H1 (cell line): ENCODE results near the gene FJX1. TPM values are rescaled to one million over a fixed set of nuclear protein-coding genes. Genes with fewer than 3 reads are reported as not detected.

Experiments used
- CTCF ChIA-PET: fragments of 300-600 bp; sonication (Branson Sonifier 250); formaldehyde crosslinking; loops from one replicate; lab custom pipeline; 2021; ENCODE audit not compliant: partially characterized antibody; lab: Charles Lee
- POLR2A ChIA-PET: fragments of 300-600 bp; sonication (Branson Sonifier 250); formaldehyde crosslinking; loops from one replicate; lab custom pipeline; 2021; ENCODE audit warnings: inconsistent platforms; ENCODE audit not compliant: partially characterized antibody; lab: Charles Lee
- DNase-seq, 2 experiments: peaks; one replicate each; pipeline versions ENCODE4 v3.0.0 to v3.0.0-alpha.2; 2010 to 2022; ENCODE audit warnings: low spot score in 2 of 2, low read depth in 1 of 2, mixed read lengths in 1 of 2
- FAIRE-seq: peaks from 2 replicates; lab custom pipeline; 2011; peaks lifted over from hg19 to GRCh38; lab: Jason Lieb, UNC
- H2AFZ ChIP-seq: 2 replicates; pipeline ENCODE4 v1.8.1; 2012; ENCODE audit warnings: low read length, inconsistent platforms
- H2AK5ac ChIP-seq: 2 replicates; pipeline ENCODE4 v1.6.1; 2013; ENCODE audit warnings: low read depth, low read length
- H2BK120ac ChIP-seq: replicated peaks from 2 replicates; pipeline ENCODE3; 2013; ENCODE audit warnings: low read depth, low read length, inconsistent platforms
- H2BK12ac ChIP-seq: 2 replicates; pipeline ENCODE4 v1.6.1; 2013; ENCODE audit warnings: low read depth, low read length
- H2BK15ac ChIP-seq: 2 replicates; pipeline ENCODE4 v1.6.1; 2013; ENCODE audit warnings: low read length
- H2BK20ac ChIP-seq: 2 replicates; pipeline ENCODE4 v1.6.1; 2013; ENCODE audit warnings: low read length
- H2BK5ac ChIP-seq: 2 replicates; pipeline ENCODE4 v1.6.1; 2013; ENCODE audit warnings: low read depth, low read length
- H3K14ac ChIP-seq: 2 replicates; pipeline ENCODE4 v1.6.1; 2013; ENCODE audit warnings: inconsistent platforms; ENCODE audit not compliant: insufficient read length
- H3K18ac ChIP-seq: 2 replicates; pipeline ENCODE4 v1.6.1; 2013; ENCODE audit warnings: low read length; ENCODE audit errors: extremely low read depth
- H3K23ac ChIP-seq: 2 replicates; pipeline ENCODE4 v1.6.1; 2013; ENCODE audit warnings: inconsistent platforms; ENCODE audit not compliant: insufficient read length
- H3K23me2 ChIP-seq: 2 replicates; pipeline ENCODE4 v1.6.1; 2013; ENCODE audit warnings: low read depth, low read length
- H3K27ac ChIP-seq: 2 replicates; pipeline ENCODE4 v1.6.1; 2011; ENCODE audit warnings: low read depth, low read length, inconsistent platforms
- H3K27me3 ChIP-seq, 4 experiments: replicated peaks in 1 of 4; 1 replicate in 1 of 4; 2 replicates in 3 of 4; pipeline versions ENCODE4 v1.6.1 to v1.8.1; 2011 to 2013; ENCODE audit warnings: low read length in 3 of 4, mild to moderate bottlenecking in 3 of 4, inconsistent platforms in 2 of 4, mixed read lengths in 2 of 4, moderate library complexity in 1 of 4; ENCODE audit not compliant: control insufficient read depth in 3 of 4, insufficient read depth in 3 of 4; ENCODE audit errors: extremely low read depth in 1 of 4
- H3K36me3 ChIP-seq, 4 experiments: 2 replicates each; pipeline versions ENCODE4 v1.6.1 to v1.8.1; 2011 to 2013; ENCODE audit warnings: mild to moderate bottlenecking in 4 of 4, low read length in 3 of 4, moderate library complexity in 2 of 4, control low read depth in 1 of 4, inconsistent platforms in 1 of 4; ENCODE audit not compliant: insufficient read depth in 4 of 4, control insufficient read depth in 2 of 4
- H3K4ac ChIP-seq: replicated peaks from 2 replicates; pipeline ENCODE3; 2013; ENCODE audit warnings: low read length, low read depth, mixed read lengths, inconsistent platforms; ENCODE audit not compliant: insufficient read length
- H3K4me1 ChIP-seq, 4 experiments: replicated peaks in 1 of 4; 1 replicate in 1 of 4; 2 replicates in 3 of 4; pipeline versions ENCODE4 v1.6.1 to v1.8.1; 2011 to 2013; ENCODE audit warnings: low read length in 3 of 4, inconsistent platforms in 2 of 4, mixed read lengths in 1 of 4; ENCODE audit not compliant: insufficient read depth in 4 of 4, control insufficient read depth in 3 of 4
- H3K4me2 ChIP-seq, 2 experiments: 2 replicates each; pipeline versions ENCODE4 v1.6.1 to v1.8.1; 2011 to 2013; ENCODE audit warnings: low read depth in 2 of 2, low read length in 2 of 2, control low read depth in 1 of 2, inconsistent platforms in 1 of 2, mild to moderate bottlenecking in 1 of 2; ENCODE audit not compliant: insufficient read depth in 1 of 2
- H3K4me3 ChIP-seq, 4 experiments: fragments of 200-600, 300-600 bp in 1 of 4; sonication (generic), shearing (Covaris generic), sonication (Bioruptor Twin) in 1 of 4; 2 replicates each; pipeline versions ENCODE4 v1.5.1 to v1.8.1; 2011 to 2016; ENCODE audit warnings: low read length in 4 of 4, low read depth in 3 of 4, control low read depth in 2 of 4, inconsistent platforms in 2 of 4, mild to moderate bottlenecking in 2 of 4, mixed read lengths in 1 of 4, moderate library complexity in 1 of 4; ENCODE audit not compliant: insufficient read depth in 2 of 4; ENCODE audit errors: extremely low read depth in 1 of 4
- H3K56ac ChIP-seq: replicated peaks from 2 replicates; pipeline ENCODE3; 2013; ENCODE audit warnings: low read depth, mild to moderate bottlenecking, mixed read lengths, low read length, inconsistent platforms; ENCODE audit not compliant: insufficient read length
- H3K79me1 ChIP-seq: 2 replicates; pipeline ENCODE4 v1.6.1; 2013; ENCODE audit warnings: low read depth, low read length, control low read depth
- H3K79me2 ChIP-seq, 2 experiments: 2 replicates each; pipeline versions ENCODE4 v1.6.1 to v1.8.1; 2012 to 2013; ENCODE audit warnings: low read length in 2 of 2, mild to moderate bottlenecking in 2 of 2, inconsistent platforms in 1 of 2; ENCODE audit not compliant: insufficient read depth in 2 of 2, control insufficient read depth in 1 of 2
- H3K9ac ChIP-seq, 4 experiments: replicated peaks in 1 of 4; 1 replicate in 1 of 4; 2 replicates in 3 of 4; pipeline versions ENCODE4 v1.6.1 to v1.8.1; 2011 to 2013; ENCODE audit warnings: low read depth in 3 of 4, low read length in 3 of 4, control low read depth in 2 of 4, mild to moderate bottlenecking in 2 of 4, moderate library complexity in 2 of 4, inconsistent platforms in 1 of 4; ENCODE audit errors: extremely low read depth in 1 of 4
- H3K9me3 ChIP-seq, 2 experiments: 2 replicates each; pipeline versions ENCODE4 v1.6.1 to v1.8.1; 2012 to 2013; ENCODE audit warnings: mild to moderate bottlenecking in 2 of 2, moderate library complexity in 2 of 2, control low read depth in 1 of 2, inconsistent platforms in 1 of 2, low read depth in 1 of 2, low read length in 1 of 2, mixed read lengths in 1 of 2; ENCODE audit not compliant: insufficient read depth in 2 of 2
- H4K20me1 ChIP-seq, 2 experiments: replicated peaks in 1 of 2; 2 replicates each; pipeline versions ENCODE3 to v1.8.1; 2011 to 2013; ENCODE audit warnings: inconsistent platforms in 2 of 2, low read length in 2 of 2, mild to moderate bottlenecking in 1 of 2; ENCODE audit not compliant: insufficient read depth in 2 of 2, control insufficient read depth in 1 of 2
- H4K5ac ChIP-seq: 2 replicates; pipeline ENCODE4 v1.6.1; 2013; ENCODE audit warnings: low read length, low read depth, mixed read lengths, inconsistent platforms; ENCODE audit not compliant: insufficient read length
- H4K8ac ChIP-seq: 2 replicates; pipeline ENCODE4 v1.8.0; 2013; ENCODE audit warnings: mild to moderate bottlenecking, moderate library complexity, low read length, inconsistent platforms; ENCODE audit not compliant: insufficient read depth; ENCODE audit errors: extremely low read depth
- H4K91ac ChIP-seq: replicated peaks from 2 replicates; pipeline ENCODE3; 2013; ENCODE audit warnings: low read length, mixed read lengths, inconsistent platforms; ENCODE audit not compliant: insufficient read length
- CREB1 ChIP-seq: IDR thresholded peaks from 2 replicates; pipeline ENCODE4 v1.6.1; 2012; ENCODE audit warnings: inconsistent platforms
- CTCF ChIP-seq, 3 experiments: IDR thresholded peaks; 1 replicate in 2 of 3; 2 replicates in 1 of 3; pipeline versions ENCODE4 v1.5.1 to v1.6.1; 2011; ENCODE audit warnings: low read length in 3 of 3, mild to moderate bottlenecking in 3 of 3, inconsistent platforms in 2 of 3, low read depth in 1 of 3, moderate library complexity in 1 of 3; ENCODE audit not compliant: insufficient read depth in 1 of 3; ENCODE audit errors: control extremely low read depth in 1 of 3
- EGR1 ChIP-seq: IDR thresholded peaks from 2 replicates; pipeline ENCODE4 v1.6.1; 2011; ENCODE audit warnings: low read depth, low read length, borderline replicate concordance
- HDAC6 ChIP-seq: IDR thresholded peaks from one replicate; pipeline ENCODE4 v1.7.1; 2012; ENCODE audit warnings: low read depth, mild to moderate bottlenecking, inconsistent platforms, low read length, moderate library complexity
- RFX5 ChIP-seq: IDR thresholded peaks from 2 replicates; pipeline ENCODE4 v1.6.1; 2011; ENCODE audit warnings: low read depth, low read length, improper control_type of control experiment, borderline replicate concordance
- SP4 ChIP-seq: IDR thresholded peaks from 2 replicates; pipeline ENCODE4 v1.6.1; 2012; ENCODE audit warnings: low read length, inconsistent platforms
- SUZ12 ChIP-seq: fragments of 200-600 bp; sonication (generic); IDR thresholded peaks from 2 replicates; pipeline ENCODE4 v1.6.1; 2012; ENCODE audit warnings: mild to moderate bottlenecking, inconsistent platforms, low read length, moderate library complexity, mixed read lengths
- TBP ChIP-seq: IDR thresholded peaks from 2 replicates; pipeline ENCODE4 v1.6.1; 2011; ENCODE audit warnings: low read depth, low read length, improper control_type of control experiment
- USF2 ChIP-seq: IDR thresholded peaks from 2 replicates; pipeline ENCODE4 v1.6.1; 2011; ENCODE audit warnings: low read length, improper control_type of control experiment
- WGBS, 2 experiments: shearing (Covaris generic) in 1 of 2; methylation state at CpG; one replicate each; pipeline versions ENCODE4 v1.1.6 to v1.1.7; 2013 to 2015; ENCODE audit warnings: low lambda C conversion rate in 2 of 2, mixed read lengths in 2 of 2, inconsistent platforms in 1 of 2, low coverage in 1 of 2, missing lambda C conversion rate in 1 of 2; ENCODE audit not compliant: insufficient replicate concordance in 2 of 2, insufficient coverage in 1 of 2, insufficient read length in 1 of 2; ENCODE audit errors: extremely low coverage in 1 of 2, missing lambda C conversion rate in 1 of 2; 5-methylcytosine and 5-hydroxymethylcytosine counted together
- polyA plus RNA-seq, 7 experiments: library from polyadenylated mRNA; depleted of rRNA in 3 of 7; stranded (reverse) in 5 of 7; unstranded in 2 of 7; fragments of >200 nt in 5 of 7; fragments of 200-250 nt in 2 of 7; gene quantifications; 1 replicate in 5 of 7; 2 replicates in 1 of 7; 4 replicates in 1 of 7; pipeline versions ENCODE4 v1.2.1 to v1.2.3, GENCODE V29; 2011 to 2013; ENCODE audit warnings: missing spikeins in 2 of 7, mixed read lengths in 2 of 7
- total RNA-seq: library from RNA; stranded (reverse); fragmentation: NEBNext Ultra II Directional; extraction: Animal tissue kit (Norgen Biotek cat#: 25700); gene quantifications from 2 replicates; pipeline ENCODE4 v1.2.1, GENCODE V29; 2021
- TF ChIP-seq, protein P1 (sequence below): IDR thresholded peaks from 2 replicates; pipeline ENCODE4 v1.6.1; 2012; ENCODE audit warnings: inconsistent platforms

The FJX1 gene
- total and polyA plus RNA-seq, 2 of the 8 experiments (the other 6 are each of a cell fraction or from before 2014, with no cell fraction given) = 6.3 to 13.3 TPM

GRCh38 chr11:35589281-35589680, 29.0 kb upstream of the FJX1 start:
- Histone ChIP-seq H3K23me2 (no peaks in the 10 kb centered on the region), H3K4me1 (no peaks in the 10 kb centered on the region), H4K91ac (no peak overlapping the region), H3K36me3 (no peaks in the 10 kb centered on the region), H3K4ac (no peak overlapping the region), H3K18ac (no peak overlapping the region), H3K79me1 (no peaks in the 10 kb centered on the region), H2BK5ac (no peak overlapping the region), H4K20me1 (no peaks in the 10 kb centered on the region), H4K8ac (no peak overlapping the region), H2BK15ac (no peak overlapping the region), H4K5ac (no peak overlapping the region), H3K4me3 (no peak overlapping the region), H3K23ac (no peak overlapping the region), H3K56ac (no peak overlapping the region), H2AFZ (no peak overlapping the region), H2BK20ac (no peak overlapping the region), H3K9me3 (no peaks in the 10 kb centered on the region), H2BK12ac (no peak overlapping the region), H3K4me2 (no peak overlapping the region), H3K9ac (no peak overlapping the region), H2BK120ac (no peak overlapping the region), H3K27me3 (no peaks in the 10 kb centered on the region), H3K14ac (no peak overlapping the region), H2AK5ac (no peak overlapping the region), H3K79me2 (no peaks in the 10 kb centered on the region), H3K27ac (no peak overlapping the region)
- no peak for DNase-seq
- WGBS, 2 experiments = 94% methylated on average over 4 of the region's 4 CpGs; no CpG with 5 or more reads in 1 of the 2 experiments
- no peak for FAIRE-seq
- CTCF ChIA-PET = interaction anchor here (1.2 to 1.6 kb wide), 2 partner anchors 101 to 233 kb away, joined by 3 to 6 read pairs; no protein-coding TSS in a partner anchor
- POLR2A ChIA-PET = no interaction called here
- TF ChIP-seq CREB1 (no peak), USF2 (no peak), SP4 (no peak), TBP (no peak), HDAC6 (no peak), SUZ12 (no peak), RFX5 (no peak), CTCF (IDR thresholded peaks at IDR 0.05; ENCODE audit: control extremely low read depth in 1 of 3, insufficient read depth in 1 of 3, low read depth in 1 of 3, low read length in 3 of 3) (no peak), EGR1 (no peak)
- TF ChIP-seq, protein P1, sequence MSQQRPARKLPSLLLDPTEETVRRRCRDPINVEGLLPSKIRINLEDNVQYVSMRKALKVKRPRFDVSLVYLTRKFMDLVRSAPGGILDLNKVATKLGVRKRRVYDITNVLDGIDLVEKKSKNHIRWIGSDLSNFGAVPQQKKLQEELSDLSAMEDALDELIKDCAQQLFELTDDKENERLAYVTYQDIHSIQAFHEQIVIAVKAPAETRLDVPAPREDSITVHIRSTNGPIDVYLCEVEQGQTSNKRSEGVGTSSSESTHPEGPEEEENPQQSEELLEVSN = no peak
